ENCODE results near the gene PRSS2. TPM values are rescaled to one million over a fixed set of nuclear protein-coding genes. Genes with fewer than 3 reads are reported as not detected.
"Not testable (repeated sequence)": the region's sequence is repeated elsewhere in the genome, so short reads cannot be mapped to it uniquely, and the experiment has no call there.

PRSS2 gene
- total and polyA plus RNA-seq, 4 donors = 9.3 to 24.4 (median 15.5) TPM

DNA sequence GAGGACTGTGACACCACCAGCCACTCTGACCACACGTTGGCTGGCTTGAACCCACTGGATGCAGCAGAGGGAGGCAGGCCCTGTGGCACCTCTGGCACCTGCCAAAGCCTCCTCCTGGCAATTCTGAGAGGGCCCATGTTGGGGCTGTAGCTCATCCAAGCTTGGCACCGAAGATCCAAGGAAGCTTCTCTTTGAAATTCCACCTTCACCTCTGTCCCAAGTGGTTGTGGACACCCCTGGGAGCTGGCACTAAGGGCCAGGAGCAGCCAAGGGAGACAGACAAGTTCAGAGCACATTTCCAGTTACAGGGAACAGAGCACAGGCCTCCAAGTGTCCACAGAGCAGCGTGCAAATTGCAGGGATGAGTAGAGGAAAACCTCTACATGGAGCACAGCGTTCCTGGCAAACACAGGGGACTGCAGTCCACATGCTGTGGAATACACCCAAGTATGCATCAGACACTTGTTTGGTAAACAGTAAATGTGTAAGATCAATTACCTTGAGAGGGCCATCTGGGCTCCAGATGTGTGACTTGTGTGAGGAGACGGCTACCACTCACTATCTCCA, 16.8 kb upstream of the PRSS2 start:
- H3K4me1 ChIP-seq (ENCODE audit: control insufficient read depth in 1 of 2, insufficient read depth in 2 of 2, low read length in 2 of 2); DNase-seq; ATAC-seq (ENCODE audit: low FRiP score); intact Hi-C loops (cut with DNase I); H3K36me3 ChIP-seq (ENCODE audit: control insufficient read depth in 1 of 2, insufficient read depth in 2 of 2, low read length in 1 of 2); H3K27ac ChIP-seq (ENCODE audit: low read depth in 1 of 2, low read length in 2 of 2); H3K4me3 ChIP-seq (ENCODE audit: low read length in 2 of 2); H3K9me3 ChIP-seq (ENCODE audit: control insufficient read depth, low read length); H3K27me3 ChIP-seq (ENCODE audit: control insufficient read depth in 1 of 2, insufficient read depth in 2 of 2, low read length in 1 of 2): not testable (repeated sequence)
- 68 to 91% methylated on average over 5 of the region's 5 CpGs for WGBS, 2 donors

DNA sequence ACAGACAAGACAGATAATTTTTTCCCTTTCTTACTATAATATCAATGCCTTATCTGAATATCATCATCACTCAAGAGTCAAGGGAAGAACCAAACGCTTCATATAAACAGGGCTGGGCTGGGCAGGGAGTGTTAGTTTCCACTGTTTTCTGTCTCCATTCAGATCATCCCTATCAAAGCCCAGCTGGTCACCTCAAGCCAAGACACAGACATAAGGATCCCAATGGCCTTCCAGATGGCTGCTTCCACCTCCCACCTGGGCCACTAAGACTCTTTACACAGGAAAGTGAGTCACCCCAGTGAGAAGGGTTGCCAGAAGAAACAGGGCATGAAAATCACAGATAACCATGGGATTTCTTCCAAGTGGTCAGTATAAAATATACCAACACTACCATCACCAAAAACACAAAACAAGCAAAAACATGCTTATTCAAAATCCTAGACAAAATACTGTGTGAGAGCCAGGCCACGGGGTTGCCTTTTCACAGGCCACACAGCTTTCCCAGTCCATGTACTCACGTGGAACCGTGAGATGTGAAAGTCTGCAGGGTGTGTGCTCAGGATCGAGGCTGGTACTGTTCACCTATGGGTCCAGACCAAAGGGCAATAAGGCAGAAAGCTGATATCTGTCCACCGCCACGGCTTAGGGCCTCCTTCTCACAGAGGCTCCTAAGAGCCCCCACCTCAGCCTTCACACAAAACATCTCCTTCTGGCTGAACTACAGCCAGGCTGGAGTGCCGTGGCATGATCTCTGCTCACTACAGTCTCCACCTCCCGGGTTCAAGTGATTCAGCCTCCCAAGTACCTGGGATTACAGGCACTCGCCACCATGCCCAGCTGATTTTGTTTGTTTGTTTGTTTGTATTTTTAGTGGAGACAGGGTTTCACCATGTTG, 15.8 kb upstream of the PRSS2 start:
- no peak for DNase-seq
- Histone ChIP-seq H3K4me3 (ENCODE audit: low read length in 2 of 2) (no peak overlapping the region), H3K4me1 (ENCODE audit: control insufficient read depth in 1 of 2, insufficient read depth in 2 of 2, low read length in 2 of 2) (no peaks in the 10 kb centered on the region), H3K9me3 (ENCODE audit: control insufficient read depth, low read length) (no peaks in the 10 kb centered on the region), H3K27me3 (ENCODE audit: control insufficient read depth in 1 of 2, insufficient read depth in 2 of 2, low read length in 1 of 2) (no peaks in the 10 kb centered on the region), H3K27ac (ENCODE audit: low read depth in 1 of 2, low read length in 2 of 2) (no peak overlapping the region), H3K36me3 (ENCODE audit: control insufficient read depth in 1 of 2, insufficient read depth in 2 of 2, low read length in 1 of 2) (no peaks in the 10 kb centered on the region)
- 68 to 69% methylated on average over 10 of the region's 10 CpGs for whole genome bisulfite sequencing, 2 donors
- intact Hi-C loops (cut with DNase I) = no loop called here
- no peak for ATAC-seq (ENCODE audit: low FRiP score)

DNA sequence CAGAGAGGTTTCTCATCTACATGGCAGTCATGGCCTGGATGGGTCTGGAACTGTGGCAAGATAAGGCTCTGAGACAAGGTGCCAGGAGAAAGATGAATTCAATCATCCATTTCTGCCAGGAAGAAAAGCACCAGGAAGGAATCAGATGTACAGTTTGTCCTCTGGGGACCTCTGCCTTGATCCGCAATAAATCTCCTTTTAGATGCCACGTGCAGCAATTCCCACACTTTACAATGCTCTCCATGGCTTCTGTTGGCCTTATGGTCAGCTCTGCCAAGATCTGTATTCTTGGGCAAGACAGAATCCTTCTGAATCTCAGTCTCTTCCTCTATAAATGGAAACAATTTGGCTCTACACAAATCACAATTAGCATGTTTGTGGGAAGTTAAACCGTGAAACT, 12.5 kb upstream of the PRSS2 start:
- DNase-seq; H3K4me3 ChIP-seq (ENCODE audit: low read length in 2 of 2); ATAC-seq (ENCODE audit: low FRiP score); intact Hi-C loops (cut with DNase I); H3K36me3 ChIP-seq (ENCODE audit: control insufficient read depth in 1 of 2, insufficient read depth in 2 of 2, low read length in 1 of 2); H3K4me1 ChIP-seq (ENCODE audit: control insufficient read depth in 1 of 2, insufficient read depth in 2 of 2, low read length in 2 of 2); H3K9me3 ChIP-seq (ENCODE audit: control insufficient read depth, low read length); H3K27me3 ChIP-seq (ENCODE audit: control insufficient read depth in 1 of 2, insufficient read depth in 2 of 2, low read length in 1 of 2); H3K27ac ChIP-seq (ENCODE audit: low read depth in 1 of 2, low read length in 2 of 2): not testable (repeated sequence)
- 66 to 85% methylated on average over 2 to 3 of the region's 3 CpGs for WGBS, 2 donors

DNA sequence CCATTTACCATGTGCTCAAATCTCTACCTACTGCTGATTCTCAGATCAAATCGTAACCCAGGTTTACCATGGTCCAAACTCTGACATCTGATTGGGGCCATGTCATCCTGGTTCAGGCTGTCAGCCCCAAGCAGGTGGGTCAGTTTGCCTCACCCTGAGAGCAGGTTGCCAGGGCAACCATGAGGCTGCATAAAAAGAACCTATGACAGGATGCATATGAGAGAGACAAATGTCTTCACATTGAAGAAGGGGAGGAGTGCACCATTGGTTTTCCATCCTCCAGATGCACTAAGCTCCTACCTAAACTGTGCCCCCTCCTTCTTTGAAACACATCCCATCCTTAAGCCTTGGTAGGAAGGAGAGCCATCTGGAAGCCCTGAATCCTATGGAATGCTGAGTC, 11.3 kb upstream of the PRSS2 start:
- Histone ChIP-seq H3K4me3 (ENCODE audit: low read length in 2 of 2) (no peak overlapping the region), H3K27ac (ENCODE audit: low read depth in 1 of 2, low read length in 2 of 2) (no peak overlapping the region), H3K9me3 (ENCODE audit: control insufficient read depth, low read length) (no peaks in the 10 kb centered on the region), H3K27me3 (ENCODE audit: control insufficient read depth in 1 of 2, insufficient read depth in 2 of 2, low read length in 1 of 2) (no peaks in the 10 kb centered on the region), H3K36me3 (ENCODE audit: control insufficient read depth in 1 of 2, insufficient read depth in 2 of 2, low read length in 1 of 2) (no peaks in the 10 kb centered on the region), H3K4me1 (ENCODE audit: control insufficient read depth in 1 of 2, insufficient read depth in 2 of 2, low read length in 2 of 2) (no peaks in the 10 kb centered on the region)
- ATAC-seq (ENCODE audit: low FRiP score) = no peak
- 94 to 97% methylated on average over 1 of the region's 1 CpG for WGBS, 2 donors
- DNase-seq = no peak
- intact Hi-C loops (cut with DNase I) = no loop called here

DNA sequence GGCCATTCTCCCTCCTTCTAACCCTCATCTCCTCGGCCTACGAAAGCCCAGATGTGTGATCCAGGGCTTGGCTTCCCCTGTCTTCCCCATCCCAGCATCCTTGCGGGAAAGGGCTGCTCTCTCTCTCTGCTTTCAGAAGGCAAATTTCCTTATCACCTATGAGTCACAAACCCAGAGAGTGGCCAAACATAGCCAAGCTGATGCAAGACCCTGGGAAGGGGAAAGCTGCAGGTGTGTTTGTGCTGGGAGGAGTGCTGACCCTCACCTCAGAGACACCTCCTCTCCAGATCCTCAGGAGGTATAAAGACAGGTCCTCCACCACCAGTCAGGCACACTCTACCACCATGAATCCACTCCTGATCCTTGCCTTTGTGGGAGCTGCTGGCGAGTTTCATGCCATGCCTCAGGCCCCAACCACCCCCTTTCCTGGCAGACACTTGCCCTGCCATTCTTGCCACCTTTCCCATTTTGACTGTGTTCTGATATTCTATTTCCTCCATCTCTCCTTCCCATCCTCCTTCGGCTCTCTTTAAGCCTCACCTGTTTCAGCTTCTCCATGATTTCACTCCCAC, 10.6 kb upstream of the PRSS2 start:
- Histone ChIP-seq H3K27ac (ENCODE audit: low read depth in 1 of 2, low read length in 2 of 2) (no peak overlapping the region), H3K4me1 (ENCODE audit: control insufficient read depth in 1 of 2, insufficient read depth in 2 of 2, low read length in 2 of 2) (no peaks in the 10 kb centered on the region), H3K36me3 (ENCODE audit: control insufficient read depth in 1 of 2, insufficient read depth in 2 of 2, low read length in 1 of 2) (no peaks in the 10 kb centered on the region), H3K4me3 (ENCODE audit: low read length in 2 of 2) (no peak overlapping the region), H3K9me3 (ENCODE audit: control insufficient read depth, low read length) (no peaks in the 10 kb centered on the region), H3K27me3 (ENCODE audit: control insufficient read depth in 1 of 2, insufficient read depth in 2 of 2, low read length in 1 of 2) (no peaks in the 10 kb centered on the region)
- no peak for DNase-seq
- no peak for ATAC-seq (ENCODE audit: low FRiP score)
- intact Hi-C loops (cut with DNase I) = no loop called here
- WGBS, 2 donors = 63 to 72% methylated on average over 5 of the region's 5 CpGs

DNA sequence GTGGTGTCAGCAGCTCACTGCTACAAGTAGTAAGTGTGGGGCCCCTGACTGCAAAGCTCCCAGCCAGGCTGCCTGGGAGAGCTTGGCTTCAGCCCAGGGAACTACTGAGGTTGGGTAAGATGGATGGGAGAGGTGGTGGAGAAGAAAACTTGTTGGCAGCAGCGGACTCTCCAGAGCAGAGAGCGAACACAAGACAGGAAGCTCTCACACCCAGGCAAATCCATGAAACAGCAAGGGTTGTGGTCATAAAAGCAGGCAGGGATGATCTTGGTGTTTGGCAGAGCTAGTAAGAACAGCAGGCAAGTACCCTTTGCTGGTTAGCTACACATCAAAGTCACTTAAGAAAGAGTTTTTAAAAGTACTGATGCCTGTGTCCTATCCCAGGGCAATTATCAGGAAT, 9.2 kb upstream of the PRSS2 start:
- ATAC-seq (ENCODE audit: low FRiP score) = not testable (repeated sequence)

DNA sequence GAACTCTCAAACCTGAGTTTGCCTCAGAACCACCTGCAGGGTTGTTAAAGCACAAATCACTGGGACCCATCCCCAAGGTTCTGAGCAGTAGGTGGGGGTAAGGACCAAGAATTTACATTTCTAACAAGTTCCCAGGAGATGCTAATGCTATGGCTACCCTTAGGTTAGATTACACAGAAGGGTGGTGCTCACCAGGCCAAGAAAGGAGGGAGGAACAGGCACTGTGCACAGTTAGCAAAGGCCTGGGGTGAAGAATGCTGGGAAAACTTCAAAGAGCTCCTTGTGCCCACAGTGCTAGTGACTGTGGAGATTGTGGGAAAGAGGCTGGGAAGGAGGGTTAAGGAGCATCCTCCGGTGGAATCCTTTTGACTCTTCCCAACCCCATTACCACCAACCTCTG, 8.7 kb upstream of the PRSS2 start:
- Histone ChIP-seq H3K4me3 (ENCODE audit: low read length in 2 of 2) (no peak overlapping the region), H3K4me1 (ENCODE audit: control insufficient read depth in 1 of 2, insufficient read depth in 2 of 2, low read length in 2 of 2) (no peaks in the 10 kb centered on the region), H3K36me3 (ENCODE audit: control insufficient read depth in 1 of 2, insufficient read depth in 2 of 2, low read length in 1 of 2) (no peaks in the 10 kb centered on the region), H3K9me3 (ENCODE audit: control insufficient read depth, low read length) (no peaks in the 10 kb centered on the region), H3K27ac (ENCODE audit: low read depth in 1 of 2, low read length in 2 of 2) (no peak overlapping the region), H3K27me3 (ENCODE audit: control insufficient read depth in 1 of 2, insufficient read depth in 2 of 2, low read length in 1 of 2) (no peaks in the 10 kb centered on the region)
- DNase-seq (no peak), ATAC-seq (ENCODE audit: low FRiP score) (no peak)
- WGBS, 2 donors = 100% methylated on average over 1 of the region's 1 CpG
- intact Hi-C loops (cut with DNase I) = no loop called here

More for the DNA sequence above, 9.2 kb upstream of the PRSS2 start:
- H3K36me3 ChIP-seq (ENCODE audit: control insufficient read depth in 1 of 2, insufficient read depth in 2 of 2, low read length in 1 of 2); H3K4me3 ChIP-seq (ENCODE audit: low read length in 2 of 2); H3K4me1 ChIP-seq (ENCODE audit: control insufficient read depth in 1 of 2, insufficient read depth in 2 of 2, low read length in 2 of 2); H3K27ac ChIP-seq (ENCODE audit: low read depth in 1 of 2, low read length in 2 of 2); H3K27me3 ChIP-seq (ENCODE audit: control insufficient read depth in 1 of 2, insufficient read depth in 2 of 2, low read length in 1 of 2); DNase-seq; H3K9me3 ChIP-seq (ENCODE audit: control insufficient read depth, low read length); intact Hi-C loops (cut with DNase I): not testable (repeated sequence)
- 52 to 83% methylated on average over 2 of the region's 2 CpGs for WGBS, 2 donors

DNA sequence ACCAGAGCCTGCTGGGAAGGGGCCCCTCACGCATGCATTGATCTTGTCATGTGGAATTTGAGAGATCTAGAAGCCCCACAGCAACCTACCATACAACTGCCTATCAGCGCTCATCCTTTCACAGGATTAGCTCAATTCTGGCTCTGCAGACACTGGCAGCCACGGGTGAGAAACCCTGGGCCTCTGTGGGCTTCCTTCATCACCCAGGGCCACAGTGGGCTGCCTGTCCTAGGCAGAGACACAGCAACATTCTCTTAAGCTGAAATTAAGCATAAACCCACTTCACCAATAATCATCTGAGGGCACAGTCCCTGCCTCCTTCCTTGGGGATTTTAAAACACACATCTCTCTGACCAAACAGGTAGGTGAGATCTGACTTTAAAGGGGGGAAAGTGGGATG, 3.3 kb upstream of the PRSS2 start:
- no peaks in the 10 kb centered on the region for H3K36me3 ChIP-seq (ENCODE audit: control insufficient read depth in 1 of 2, insufficient read depth in 2 of 2, low read length in 1 of 2)
- H3K27me3 ChIP-seq (ENCODE audit: control insufficient read depth in 1 of 2, insufficient read depth in 2 of 2, low read length in 1 of 2) = no peaks in the 10 kb centered on the region
- no peaks in the 10 kb centered on the region for H3K4me1 ChIP-seq (ENCODE audit: control insufficient read depth in 1 of 2, insufficient read depth in 2 of 2, low read length in 2 of 2)
- H3K9me3 ChIP-seq (ENCODE audit: control insufficient read depth, low read length) = no peaks in the 10 kb centered on the region
- DNase-seq = no peak
- intact Hi-C loops (cut with DNase I) = no loop called here
- ATAC-seq (ENCODE audit: low FRiP score) = no peak
- no peak overlapping the region for H3K27ac ChIP-seq (ENCODE audit: low read depth in 1 of 2, low read length in 2 of 2)
- WGBS, 2 donors = 79 to 87% methylated on average over 3 of the region's 3 CpGs
- H3K4me3 ChIP-seq (ENCODE audit: low read length in 2 of 2) = no peak overlapping the region

DNA sequence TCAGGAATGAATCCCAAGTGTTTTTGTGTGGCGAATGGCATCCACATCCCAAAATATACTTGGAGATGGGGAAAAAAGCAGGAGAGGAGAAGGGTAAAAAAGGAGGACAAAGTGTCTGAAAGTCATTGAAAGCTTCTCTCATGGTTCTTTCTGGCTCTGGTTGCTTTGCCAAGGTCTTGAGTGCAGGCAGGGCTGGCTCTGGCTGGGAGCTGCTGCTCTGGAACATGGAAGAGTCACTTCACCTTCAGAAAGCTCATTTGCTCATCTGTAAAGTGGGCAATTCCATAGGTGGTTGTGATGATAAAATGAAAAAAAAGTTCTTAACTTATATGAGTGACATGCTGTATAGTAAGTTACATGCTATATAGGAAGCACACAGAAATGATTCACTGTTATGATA, 2.9 kb upstream of the PRSS2 start:
- H3K4me1 ChIP-seq (ENCODE audit: control insufficient read depth in 1 of 2, insufficient read depth in 2 of 2, low read length in 2 of 2) = no peaks in the 10 kb centered on the region
- 84 to 91% methylated on average over 1 of the region's 1 CpG for WGBS, 2 donors
- DNase-seq (no peak), ATAC-seq (ENCODE audit: low FRiP score) (no peak)
- no peaks in the 10 kb centered on the region for H3K27me3 ChIP-seq (ENCODE audit: control insufficient read depth in 1 of 2, insufficient read depth in 2 of 2, low read length in 1 of 2)
- H3K4me3 ChIP-seq (ENCODE audit: low read length in 2 of 2) = no peak overlapping the region
- intact Hi-C loops (cut with DNase I) = no loop called here
- no peaks in the 10 kb centered on the region for H3K36me3 ChIP-seq (ENCODE audit: control insufficient read depth in 1 of 2, insufficient read depth in 2 of 2, low read length in 1 of 2)
- no peaks in the 10 kb centered on the region for H3K9me3 ChIP-seq (ENCODE audit: control insufficient read depth, low read length)
- H3K27ac ChIP-seq (ENCODE audit: low read depth in 1 of 2, low read length in 2 of 2) = no peak overlapping the region
